ENCODE measurements around the gene MFSD6.
A peak's percentile ranks its signal among the peaks of the same experiment; 100 is the strongest.
"Not testable (repeated sequence)": the region's sequence is repeated elsewhere in the genome, so short reads cannot be mapped to it uniquely, and the experiment has no call there.

Gene MFSD6

DNA sequence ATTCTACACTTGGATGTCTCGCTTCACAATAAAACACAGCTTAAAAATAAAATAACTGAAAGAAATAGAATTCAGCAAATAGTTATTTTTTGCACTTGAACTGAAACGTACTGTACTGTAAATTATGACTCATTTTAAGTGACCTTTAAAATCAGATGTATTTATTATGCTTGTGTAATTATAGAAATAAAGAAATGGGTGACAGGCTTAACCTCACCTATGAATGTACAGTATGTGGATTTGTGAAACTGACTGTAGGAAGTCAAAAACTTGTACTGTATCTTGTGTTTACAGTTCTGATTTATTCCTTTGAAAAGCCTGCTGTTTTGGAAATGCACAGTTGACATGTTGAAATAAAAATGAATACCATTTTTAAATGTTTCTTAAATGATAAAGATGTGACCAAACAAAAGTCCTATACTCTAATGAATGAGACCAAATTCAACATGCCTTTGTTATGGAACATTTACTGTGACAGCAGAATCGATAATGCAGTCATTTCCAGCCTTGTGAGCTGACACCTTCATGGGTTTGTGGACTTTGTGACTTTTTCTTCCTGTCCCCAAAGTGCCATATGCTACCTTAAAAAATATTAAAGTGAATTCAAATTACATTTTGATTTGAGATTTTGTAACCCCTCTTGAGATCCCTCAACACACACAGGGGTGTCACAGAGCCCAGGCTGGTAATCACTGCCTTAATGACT lies 93.7 kb downstream of the MFSD6 start:
- DNase-seq (ENCODE audit: low read depth), result no peak

DNA sequence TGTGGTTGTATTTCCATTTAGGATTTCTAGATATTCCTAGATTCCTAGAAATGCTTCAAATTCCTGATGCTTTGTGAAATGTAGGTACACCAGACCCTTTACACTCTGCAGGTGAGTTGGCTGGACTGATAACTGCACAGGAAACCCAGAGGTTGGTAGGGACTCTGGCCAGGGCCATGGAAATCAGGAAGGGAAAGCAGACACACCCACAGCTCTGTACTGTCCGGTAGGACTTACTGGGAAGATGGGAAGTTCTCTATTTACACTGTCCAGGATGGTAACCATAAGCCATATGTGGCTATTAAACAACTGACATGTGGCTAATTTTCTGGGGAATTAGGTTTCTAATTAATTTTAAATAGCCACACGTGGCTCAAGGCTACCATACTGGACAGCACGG lies 94.9 kb downstream of the MFSD6 start:
- DNase-seq (ENCODE audit: low read depth), result no peak

DNA sequence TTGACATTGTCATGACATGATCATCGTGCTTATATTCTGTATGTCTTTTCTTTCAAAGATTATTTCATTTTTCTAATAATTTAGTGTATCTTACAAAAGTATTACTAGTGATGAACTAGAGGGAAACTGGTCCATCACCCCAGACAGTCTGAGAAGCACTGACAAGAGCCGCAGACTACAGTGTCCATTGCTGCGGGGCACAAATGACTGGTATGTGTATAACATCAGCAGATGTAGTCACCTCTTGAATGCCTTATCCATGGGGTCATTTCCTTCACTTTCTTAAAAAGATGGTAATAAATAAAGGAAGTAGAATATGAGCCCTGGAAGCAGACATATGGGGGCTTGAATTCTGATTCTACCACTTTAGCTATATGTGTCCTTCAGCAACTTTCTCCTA lies 96.8 kb downstream of the MFSD6 start:
- peak; percentile 75 for DNase-seq (ENCODE audit: low read depth)

DNA sequence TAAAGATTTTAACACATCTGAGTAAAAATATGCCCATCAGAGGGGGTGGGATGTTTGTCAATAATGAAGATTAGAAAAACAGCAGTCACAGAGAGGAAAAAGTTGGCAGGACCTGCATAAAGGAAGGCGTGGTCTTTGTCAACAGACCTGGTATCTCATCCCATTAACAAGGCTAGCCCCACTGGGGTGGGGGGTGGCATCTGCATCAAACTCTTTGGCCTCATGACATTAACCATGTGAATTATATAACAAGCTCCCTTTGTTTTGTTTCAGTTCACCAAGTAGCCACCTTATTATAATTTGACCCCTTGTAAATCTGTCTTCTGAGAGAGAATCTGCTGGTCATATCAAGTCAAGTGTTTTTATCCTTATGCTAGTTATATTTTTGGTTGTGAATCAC lies 97.5 kb downstream of the MFSD6 start:
- DNase-seq (ENCODE audit: low read depth), result no peak

DNA sequence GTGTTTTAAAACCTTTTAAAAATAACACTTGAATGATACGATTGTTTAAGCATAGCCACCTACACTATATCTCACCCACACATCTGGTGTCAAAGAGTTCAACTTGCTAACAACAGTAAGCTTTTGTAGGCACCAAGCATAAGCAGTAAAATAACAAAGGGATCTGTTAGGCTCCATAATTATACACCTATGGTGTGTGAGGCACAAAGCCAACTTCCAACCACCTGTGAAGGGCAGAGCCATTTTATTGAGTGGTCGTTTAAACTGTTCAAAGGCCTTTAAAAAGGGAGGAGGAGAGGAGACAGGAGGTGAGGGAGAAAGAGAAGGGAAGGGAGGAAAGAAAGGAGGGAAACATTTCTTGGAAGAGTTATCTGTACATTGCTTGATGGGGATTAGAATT lies 98.5 kb downstream of the MFSD6 start:
- DNase-seq (ENCODE audit: low read depth), result no peak

DNA sequence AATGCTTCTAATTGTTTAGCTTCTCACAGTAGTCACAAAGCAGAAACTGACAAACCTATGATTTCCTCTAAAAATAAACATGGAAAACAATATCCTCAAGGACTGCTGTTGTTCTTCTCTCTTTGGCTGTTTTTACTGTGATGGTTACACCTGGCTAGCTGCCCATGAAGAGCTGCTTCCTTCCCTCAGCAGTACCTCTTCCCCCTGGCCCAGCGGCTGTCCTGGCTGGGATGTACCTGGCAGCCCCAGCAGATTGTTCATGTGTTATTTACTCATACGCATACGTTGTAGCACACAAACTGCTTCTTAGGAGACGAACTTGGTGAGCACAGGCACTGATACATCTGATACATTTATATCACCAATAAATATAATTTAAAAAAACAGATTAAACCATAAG lies 99.0 kb downstream of the MFSD6 start:
- no peak for DNase-seq (ENCODE audit: low read depth)

DNA sequence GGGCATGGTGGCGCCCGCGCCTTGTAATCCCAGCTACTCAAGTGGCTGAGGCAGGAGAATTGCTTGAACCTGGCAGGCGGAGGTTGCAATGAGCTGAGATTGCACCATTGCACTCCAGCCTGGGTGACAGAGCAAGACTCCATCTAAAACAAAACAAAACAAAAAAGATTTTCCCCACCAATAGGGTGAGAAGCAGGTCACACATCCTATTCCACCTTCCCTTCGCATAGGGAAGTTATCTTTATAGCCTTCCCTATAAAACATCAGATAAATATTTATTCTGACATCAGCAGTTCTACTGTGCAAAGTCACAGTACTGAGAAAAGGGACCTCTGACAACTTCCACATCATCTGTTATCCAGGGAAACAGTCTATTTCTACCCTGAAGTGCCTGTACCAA lies 101.7 kb downstream of the MFSD6 start:
- not testable (repeated sequence) for DNase-seq (ENCODE audit: low read depth)

DNA sequence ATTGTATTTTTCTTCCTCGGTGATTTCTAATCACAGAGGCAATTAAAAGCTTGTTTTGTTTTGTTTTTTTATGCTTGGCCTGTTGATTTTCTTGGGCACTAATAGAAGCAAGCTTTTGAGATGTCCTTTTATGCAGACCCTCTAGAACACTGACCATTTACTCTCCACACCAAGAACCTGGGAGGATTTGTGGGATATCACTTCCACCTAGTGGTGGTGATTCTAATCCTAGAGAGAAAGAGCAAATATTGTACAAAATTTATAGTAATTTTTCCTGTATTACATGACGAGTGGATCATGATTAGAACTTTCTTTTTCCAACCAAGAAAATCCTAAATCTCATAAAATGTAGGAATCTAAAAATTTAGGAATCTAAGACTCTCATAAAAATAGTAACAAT lies 102.9 kb downstream of the MFSD6 start:
- DNase-seq (ENCODE audit: low read depth), result peak; percentile 52

DNA sequence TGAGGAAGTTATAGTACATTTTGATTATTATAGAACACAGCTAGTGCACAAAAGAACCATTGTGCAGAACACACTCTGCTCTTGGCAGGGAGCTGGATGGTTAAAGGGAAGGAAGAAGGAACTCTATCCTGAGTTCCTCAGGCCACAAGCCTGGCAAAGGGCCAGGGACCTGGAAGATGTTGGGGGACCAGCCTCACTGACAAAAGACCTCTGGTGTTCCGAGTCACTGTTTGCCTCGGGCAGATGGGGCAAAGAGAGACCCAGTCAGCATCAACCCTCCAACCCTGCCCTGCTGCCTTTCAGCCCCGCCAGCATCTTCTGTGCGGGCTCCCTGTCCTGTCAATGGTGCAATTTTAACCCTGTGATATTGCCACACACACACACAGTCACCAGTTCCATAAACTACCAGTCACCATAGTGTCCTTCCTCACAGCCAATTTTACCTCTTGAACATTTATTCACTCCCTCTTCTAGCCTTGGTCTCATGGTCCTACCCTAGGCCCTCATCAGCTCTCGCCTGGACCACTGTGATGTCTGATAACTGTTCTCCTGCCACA lies 104.5 kb downstream of the MFSD6 start:
- DNase-seq (ENCODE audit: low read depth), result no peak

DNA sequence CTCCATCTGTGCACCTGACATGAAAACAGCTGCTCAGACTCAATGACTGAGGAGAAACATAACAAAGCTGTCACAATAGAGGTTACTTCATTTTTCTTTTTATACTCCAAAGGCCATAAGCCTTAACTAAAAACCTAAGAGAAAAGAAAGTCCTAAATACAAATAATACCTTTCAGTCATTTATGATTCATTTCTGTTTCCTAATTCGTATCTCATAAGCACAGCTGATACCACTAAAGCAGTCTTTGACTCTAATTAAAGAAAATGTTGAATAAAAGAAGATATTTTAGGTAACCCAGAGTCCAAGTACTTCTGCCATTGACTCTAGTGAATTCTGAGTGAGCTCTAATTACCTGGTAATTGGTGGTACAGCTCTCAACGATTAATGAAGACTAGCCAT lies 105.7 kb downstream of the MFSD6 start:
- no peak for DNase-seq (ENCODE audit: low read depth)

DNA sequence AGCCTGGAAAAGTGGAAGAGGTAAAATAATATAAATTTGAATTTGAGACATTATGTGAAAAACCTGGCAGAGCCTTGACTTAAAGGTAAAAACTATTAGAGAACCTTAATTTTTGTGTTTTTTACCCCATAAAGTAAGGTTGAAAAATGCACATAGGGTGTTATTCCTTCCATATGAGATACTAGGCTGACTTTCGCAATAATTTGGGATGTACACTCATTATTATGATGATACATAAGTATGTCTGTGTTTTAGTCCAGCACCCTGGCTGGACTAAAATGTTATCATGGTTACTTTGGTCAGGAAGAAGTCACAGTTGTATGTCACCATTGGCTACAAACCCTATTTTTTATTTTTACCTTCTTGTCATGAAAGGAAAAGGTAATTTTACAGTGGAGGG lies 106.5 kb downstream of the MFSD6 start:
- DNase-seq (ENCODE audit: low read depth), result peak; percentile 49

DNA sequence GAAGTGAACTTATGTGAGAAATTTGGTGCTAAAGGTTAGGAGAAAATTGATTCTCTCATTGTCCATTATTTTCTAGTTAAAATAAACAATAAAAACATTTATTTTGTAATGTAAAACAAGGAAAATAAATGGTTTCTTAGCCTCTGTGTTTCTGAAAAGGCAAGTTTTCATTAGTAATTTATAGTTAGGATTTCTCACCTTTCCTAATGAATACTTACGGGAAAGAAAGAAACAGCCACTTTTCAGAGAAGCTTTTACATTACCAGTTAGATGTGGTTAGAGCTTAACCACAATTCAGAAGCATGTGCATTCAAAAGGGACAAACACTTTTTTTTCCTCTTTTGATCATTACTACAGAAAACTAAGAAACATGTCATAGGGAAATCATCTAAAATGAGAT lies 107.5 kb downstream of the MFSD6 start:
- no peak for DNase-seq (ENCODE audit: low read depth)

DNA sequence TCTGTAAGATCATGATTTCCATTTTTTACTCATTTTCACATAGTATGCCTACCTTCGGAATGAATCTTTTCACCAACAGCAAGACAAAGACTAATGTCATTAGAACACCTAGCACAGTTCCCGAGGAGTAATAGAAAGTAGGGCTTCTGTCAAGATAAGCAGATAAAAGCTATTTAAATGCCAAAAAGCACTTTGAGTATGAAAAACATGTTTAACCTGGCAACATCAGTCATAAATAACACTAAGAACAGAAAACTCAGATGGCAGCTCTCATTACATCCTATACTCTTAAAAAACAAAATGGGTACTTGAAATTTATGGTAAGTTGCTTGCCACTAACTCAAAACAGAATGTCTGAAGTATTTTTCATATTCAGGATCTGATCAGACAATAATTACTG lies 109.3 kb downstream of the MFSD6 start:
- DNase-seq (ENCODE audit: low read depth), result no peak

DNA sequence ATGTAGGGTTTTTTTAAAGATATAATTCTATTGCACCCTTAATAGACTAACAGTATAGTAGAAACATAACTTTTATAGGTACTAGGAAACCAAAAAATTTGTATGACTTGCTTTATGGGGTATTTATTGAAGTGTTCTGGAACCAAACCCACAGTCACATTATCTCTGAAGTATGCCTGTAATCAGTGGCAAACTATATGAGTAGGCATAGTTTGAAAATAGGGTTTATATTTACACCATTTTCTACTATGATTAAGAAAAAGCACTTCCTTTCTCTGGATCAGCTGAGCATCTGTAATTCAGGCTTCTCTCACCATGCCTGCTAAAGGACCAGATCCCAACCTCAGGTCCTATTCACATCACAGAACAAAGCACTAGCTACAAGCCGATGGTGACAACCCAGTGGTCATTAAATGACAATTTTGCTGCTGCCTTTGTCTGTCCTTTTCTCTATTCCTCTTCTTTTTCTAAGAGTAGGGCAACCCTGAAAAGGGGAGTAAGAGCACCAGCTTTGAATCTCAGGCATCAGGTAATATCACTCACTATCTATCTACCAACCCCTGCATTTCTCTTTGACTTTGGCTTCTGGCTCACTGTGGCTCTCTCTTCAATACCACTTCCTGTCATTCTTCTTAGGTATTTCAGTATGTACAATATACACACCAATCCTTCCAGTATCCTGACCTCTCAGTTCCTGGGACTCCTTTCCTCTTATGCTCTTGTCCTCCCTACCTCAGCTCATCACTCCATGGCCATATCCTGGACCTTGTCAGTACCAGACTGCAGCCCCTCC lies 112.0 kb downstream of the MFSD6 start:
- no peak for DNase-seq (ENCODE audit: low read depth)

DNA sequence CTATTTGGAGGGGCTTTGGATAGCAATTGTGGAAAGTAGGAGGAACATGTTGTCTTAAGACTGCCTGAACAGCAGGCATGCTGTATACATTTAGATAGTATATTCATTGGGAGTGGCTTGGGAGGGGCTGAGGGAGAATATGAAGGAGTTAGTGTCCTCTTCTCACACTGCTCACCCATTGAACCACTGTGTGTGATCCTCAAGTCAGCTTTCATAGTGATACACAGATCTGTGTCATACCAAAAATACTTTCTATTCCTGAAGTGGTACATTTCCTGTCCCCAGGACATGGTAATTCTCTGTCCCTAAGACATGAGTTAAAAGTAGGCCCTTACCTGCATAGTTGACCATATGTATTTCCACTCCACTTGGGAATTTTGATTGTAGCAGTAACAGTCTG lies 116.8 kb downstream of the MFSD6 start:
- no peak for DNase-seq (ENCODE audit: low read depth)

DNA sequence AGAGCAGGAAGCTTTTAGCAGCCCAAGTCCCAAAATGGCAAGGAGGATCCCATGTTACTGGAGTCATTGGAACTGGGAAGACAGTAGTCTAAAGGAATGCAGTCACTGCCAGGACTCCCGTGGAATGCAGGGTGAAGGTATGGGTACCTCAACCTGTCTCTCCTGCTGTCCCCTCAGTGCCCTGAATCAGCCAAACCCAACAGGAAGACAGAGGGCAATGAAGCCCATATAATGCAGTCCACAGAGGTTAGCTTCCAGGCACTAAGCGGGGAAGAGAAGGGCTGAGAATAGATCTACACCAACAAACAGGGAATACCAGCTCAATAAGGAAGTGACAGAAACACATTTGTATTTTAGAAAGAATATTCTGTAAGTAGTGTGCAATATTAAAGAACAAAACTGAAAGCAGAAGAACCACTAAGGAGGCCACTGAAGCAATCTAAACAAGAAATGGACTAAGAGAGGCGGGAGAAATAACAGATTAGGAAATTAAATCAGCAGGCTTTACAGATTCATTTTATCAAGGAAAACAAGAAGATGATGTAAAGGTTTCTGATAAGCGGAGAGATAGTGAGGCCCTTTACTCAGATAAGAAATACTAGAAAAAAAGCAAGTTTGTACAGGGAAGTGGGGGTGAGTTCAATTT lies 118.1 kb downstream of the MFSD6 start:
- DNase-seq (ENCODE audit: low read depth), result no peak

DNA sequence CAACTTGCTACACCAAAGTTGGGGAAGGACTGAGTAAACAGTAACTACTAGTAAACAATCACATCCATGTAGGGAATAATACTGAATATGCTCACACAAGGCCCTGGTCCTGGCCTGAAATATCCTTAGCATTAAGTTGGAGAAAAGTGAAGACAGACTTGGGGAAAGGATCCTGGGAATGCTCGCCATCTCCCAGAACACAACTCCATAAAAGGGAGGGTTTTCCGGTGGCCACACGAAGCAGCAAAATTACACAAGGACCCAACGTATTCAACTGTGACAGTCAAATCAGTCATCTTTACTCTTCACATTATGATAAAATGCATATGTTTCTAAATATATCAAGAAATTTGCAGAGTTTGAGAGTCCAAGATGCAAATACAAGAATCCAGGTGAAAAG lies 119.1 kb downstream of the MFSD6 start:
- DNase-seq (ENCODE audit: low read depth), result no peak

DNA sequence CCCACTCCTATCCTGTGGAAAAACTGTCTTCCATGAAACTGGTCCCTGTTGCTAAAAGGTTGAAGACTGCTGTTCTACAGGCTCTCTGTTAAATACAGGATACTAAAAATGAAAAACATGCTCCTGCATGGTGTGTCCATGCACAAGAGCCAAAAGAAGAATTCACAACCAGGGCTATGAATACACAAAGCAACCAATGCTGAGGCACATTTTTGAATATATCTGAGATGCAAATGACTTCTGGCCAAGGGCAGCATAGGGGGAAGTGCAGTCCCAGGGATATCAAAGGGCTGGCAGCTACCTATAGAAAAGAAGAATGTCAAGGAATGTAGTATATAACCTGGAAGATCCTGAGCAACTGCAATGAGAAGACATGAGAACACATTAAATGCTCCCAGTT lies 119.8 kb downstream of the MFSD6 start:
- DNase-seq (ENCODE audit: low read depth), result no peak

DNA sequence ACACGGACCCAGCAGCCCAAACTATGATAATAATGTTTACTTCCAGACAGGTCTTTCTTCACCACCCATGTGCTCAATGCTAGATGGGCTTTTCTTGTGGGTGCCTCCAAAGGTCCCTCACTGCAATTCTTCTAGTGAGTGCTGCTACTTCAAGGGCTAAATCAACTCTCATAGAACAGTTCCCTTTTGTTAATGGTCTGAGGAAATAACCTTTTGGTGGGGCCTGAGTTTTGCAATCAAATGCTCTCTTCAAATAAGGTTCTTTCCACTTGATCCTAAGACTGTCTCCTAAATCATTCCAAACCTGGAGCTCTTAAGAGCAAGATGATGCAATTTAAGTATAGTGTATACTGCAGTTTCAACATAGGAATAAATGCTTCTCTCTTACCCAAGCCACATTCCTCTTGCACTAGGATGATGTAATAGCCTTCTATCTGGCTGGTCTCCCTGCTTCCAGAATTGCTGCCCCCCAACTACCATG lies 120.4 kb downstream of the MFSD6 start:
- DNase-seq (ENCODE audit: low read depth), result peak; percentile 22

DNA sequence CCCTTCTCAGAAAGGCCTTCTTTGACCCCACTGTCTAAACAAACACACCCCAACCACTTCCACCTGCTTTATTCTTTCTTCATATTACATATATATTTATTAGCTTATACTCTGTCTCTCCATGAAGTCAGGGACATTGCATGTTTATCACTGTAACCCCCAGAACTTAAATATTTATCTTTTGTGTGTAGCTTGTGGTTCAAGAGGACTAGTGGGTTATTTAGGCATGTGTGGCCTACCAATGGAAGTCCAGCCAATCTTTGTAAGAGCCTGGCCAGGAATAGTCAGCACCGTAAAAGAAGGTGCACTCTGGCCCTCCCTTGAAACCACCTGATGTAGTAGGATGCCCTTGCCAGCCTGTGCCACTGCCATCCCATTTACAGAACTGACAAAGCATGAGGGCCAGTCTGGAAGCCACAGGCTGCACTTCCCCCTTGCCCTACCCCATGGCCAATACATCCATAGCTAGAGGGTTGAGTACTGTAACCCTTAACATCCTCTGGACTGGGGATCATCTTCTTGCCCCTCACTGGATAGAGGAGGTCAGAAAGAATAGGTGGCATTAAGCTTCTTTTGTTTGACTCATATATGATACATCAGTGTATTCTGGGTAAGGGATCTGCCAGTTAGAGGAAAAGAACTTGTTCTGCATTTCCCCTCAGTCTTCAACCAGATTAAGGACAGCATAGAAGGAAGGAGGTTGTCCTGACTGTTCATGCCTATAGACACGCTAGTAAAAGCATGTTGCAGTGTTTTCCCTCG lies 121.5 kb downstream of the MFSD6 start:
- no peak for DNase-seq (ENCODE audit: low read depth)

DNA sequence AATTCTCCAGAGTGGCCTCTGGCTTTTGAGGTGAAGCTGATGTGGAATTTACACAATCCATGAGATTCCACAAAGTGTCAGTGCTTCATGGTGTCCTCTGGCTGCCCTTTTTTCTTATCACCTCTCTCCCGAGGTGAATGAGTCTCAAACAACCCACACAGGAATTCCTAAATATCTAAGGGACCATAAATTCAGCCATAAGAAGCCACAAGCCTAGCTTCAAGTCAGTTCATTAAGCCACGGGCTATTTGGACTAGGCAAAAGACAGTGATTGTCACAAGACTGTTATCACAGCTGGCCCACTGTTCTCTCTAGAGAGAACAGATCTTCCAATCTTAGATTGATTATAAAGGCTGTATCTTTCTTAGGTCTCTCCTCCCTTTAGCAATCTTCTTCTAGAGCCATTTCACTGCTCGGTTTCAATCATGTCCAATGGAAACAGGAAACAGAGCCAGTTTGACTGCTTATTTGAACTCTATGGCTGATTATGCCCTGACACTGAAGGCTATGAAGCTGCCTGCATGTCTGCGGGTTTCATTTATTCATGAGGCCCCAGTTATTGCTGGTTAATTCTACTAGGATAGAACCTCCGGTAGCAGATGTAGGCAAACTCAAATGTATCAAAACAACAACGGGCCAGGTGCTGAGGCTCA lies 122.2 kb downstream of the MFSD6 start:
- DNase-seq (ENCODE audit: low read depth), result no peak

DNA sequence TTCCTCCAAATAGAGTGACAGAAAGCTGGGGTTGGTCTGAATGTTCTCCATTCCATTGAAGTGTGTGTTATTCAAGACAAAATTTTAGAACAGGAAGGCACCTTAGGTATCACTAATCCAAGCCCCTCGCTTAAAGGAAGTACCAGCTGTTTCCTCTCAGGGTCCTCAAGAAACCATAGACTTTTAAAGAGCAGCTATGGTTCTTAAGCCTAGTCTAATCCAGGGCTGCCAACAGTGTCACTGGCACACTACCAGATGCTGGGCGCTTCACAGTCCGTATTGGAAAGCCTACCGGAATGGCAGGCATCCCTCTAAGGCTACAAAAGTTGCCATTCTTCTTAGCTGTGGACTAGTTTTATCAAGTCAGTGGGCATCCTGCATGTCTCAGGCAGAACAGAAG lies 124.4 kb downstream of the MFSD6 start:
- no peak for DNase-seq (ENCODE audit: low read depth)
